ENCODE results near the gene LY6G6C.
"Not testable (repeated sequence)": the region's sequence is repeated elsewhere in the genome, so short reads cannot be mapped to it uniquely, and the experiment has no call there.

The LY6G6C gene

DNA sequence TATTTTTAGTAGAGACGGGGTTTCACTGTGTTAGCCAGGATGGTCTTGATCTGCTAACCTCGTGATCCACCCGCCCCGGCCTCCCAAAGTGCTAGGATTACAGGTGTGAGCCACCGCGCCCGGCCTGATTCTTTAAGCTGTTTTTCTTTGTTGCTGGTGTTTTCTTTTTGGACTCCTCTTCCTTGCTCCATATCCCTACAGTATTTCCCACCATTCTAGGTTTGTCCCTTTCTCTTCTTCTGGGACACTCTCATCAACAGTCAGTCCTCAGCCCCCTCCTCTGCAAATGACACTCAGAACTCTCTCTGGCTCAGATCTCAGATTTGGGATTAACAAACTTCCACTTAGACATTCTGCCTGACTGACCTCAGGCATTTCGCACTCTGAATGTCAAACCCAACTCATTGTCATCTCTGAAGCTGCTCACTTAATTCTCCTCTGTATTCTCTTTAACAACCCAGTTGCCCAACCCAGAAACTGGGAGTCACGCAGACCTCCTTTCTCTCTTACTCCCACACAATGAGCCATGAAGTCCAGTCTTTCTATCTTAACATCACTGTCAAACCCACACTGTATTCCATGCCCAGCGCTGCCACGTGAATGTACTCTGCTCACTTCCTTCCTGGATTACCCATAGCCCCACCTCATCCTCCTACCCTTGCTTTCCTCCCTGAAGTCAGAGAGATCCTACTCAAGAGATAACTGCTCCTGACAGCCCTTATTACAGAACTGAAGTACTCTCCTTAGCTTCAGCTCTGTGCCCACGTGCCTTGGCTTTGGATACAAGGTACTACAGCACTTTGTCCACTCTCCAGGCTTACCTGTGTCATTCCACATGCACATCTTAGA, 4.2 kb upstream of the LY6G6C start:
- no peak for DNase-seq

DNA sequence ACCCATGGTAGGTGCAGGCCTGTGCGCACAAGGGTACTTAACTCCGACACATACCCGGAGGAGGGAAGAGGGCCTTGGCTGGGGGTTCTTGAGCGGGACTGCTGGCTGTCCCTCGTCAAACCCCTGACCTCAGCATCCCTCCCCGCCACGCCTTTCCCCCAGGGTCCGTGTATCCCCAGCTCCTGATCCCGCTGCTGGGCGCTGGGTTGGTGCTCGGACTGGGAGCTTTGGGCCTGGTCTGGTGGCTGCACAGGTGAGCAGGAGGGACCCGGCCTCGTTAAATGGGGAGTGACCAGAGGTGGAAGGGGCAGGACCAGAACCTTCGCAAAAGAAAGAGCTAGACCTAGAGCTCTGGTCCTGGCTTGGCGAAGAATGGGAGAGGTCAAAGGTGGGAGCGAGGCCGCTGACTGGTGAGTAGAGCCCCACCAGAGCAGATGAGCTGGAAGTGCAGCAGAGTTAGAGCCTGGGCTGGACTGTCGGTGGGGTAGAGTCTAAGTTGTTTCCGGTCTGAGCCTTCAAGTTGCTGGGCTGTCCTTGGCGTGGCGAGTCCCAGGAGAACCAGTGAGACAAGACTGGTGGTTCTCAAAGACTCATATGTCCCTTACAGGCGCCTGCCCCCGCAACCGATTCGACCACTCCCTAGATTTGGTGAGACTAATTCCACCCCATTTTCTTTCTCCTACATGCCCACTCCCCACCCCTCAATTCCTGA, 2.6 kb upstream of the LY6G6C start:
- DNase-seq: no peak

DNA sequence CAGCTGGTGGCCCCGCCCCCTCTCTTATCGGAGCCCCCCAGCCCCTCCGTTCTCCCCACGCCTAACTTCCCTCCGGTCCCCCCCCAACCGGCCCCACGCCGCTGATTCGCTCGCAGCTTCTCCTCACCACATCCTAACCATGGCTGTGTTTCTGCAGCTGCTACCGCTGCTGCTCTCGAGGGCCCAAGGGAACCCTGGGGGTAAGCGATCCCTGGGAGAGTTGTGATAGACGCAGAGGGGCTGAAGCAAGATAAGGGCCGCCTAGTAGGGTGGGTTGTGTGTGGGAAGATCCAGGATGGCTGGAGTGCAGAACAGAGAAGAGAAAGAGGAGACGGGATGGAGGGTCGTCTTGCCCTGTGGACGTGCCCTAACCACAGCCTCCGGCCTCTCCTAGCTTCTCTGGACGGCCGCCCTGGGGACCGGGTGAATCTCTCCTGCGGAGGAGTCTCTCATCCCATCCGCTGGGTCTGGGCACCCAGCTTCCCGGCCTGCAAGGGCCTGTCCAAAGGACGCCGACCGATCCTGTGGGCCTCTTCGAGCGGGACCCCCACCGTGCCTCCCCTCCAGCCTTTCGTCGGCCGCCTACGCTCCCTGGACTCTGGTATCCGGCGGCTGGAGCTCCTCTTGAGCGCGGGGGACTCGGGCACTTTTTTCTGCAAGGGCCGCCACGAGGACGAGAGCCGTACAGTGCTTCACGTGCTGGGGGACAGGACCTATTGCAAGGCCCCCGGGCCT, 1.9 kb upstream of the LY6G6C start, which contains the start of gene MPIG6B:
MPIG6B (plus strand) TSS at position 129 of the 735 bp plus-strand sequence; CDS start at position 140, 11 bp downstream.
- DNase-seq: no peak

DNA sequence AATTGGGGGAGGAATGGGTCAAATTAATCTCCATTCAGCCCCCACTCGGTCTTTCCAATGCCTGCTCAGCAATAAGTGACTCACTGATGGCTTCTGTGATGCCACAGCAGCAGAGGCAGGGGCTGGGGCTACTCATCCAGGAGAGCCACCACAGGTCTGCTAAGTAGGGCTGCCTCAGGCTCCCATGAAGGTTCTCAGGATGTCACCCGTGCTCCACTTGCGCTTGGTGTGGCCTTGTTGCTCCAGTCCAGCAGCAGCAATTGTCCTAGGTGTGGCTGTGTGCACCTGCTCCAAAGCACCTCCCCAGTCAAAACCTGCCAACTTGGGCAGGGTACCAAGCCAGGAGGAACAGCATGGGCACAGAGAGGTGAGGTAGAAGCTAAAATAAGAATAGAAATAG, 627 bp upstream of the LY6G6C start:
- DNase-seq: no peak

DNA sequence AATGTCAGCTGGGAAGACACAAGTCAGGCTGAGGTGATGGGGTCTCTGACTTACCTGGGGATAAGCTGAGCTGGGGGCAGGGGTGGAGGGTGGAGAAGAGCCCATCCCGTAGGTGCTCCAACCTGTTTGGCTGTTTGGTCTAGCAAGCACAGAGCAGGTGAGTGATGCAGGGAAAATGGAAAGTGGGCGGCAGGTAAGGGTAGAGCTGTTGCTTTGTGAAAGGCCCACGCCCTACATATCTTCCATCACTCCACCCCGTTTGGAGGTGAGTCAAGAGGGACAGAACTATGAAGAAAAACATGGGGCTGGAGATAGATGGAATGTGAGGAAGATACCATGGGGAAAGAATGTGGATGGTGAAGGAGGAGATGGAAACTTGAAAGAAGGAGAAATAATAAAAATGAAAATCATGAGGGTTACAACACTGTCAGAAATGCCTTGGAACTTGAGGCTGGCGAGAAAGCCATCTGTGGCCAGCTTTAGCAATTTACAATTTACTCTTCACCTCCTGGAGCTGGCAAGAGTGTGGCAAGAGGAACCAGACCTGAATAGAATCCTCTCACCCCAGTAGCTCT, 1.3 kb downstream of the LY6G6C start:
- no peak for DNase-seq

DNA sequence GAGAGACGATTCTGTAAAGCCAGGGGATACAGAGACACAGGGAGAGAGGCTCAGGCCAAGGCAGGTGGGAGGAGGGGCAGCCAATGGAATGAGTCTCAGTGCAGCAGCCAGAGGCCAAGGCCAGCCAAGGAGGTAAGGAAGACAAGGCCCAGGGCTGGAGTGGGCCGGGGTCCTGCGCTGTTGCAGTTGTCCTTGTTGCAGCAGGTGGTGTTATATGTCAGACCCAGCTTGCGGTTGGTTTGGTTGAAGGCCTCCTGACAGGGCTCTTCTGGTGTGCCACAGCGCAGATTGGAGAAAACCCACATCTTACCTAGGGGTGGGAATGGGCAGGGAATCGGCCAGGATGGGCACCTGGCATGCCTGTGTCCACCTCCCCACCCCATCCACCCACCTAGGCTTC, 2.5 kb downstream of the LY6G6C start:
- DNase-seq: no peak

DNA sequence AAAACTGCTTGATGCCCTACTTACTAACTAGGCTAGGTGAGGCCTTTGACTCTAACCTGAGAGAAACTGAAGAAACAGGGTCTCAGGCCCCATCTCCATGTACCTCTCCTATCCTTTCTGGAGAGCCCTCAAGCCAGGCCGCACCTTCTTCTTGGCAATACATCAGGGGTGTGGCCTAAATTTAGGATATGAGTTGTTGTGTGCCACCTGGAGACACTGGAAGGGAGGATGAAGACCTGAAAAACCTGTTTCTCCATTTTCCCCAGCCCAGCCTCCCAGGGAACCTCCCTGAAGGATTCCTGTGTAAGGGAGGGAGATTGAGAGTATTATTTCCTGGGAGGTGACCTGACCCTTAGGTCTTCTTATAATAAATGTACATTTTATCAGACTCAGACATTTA, 3.3 kb downstream of the LY6G6C start:
- DNase-seq: no peak

DNA sequence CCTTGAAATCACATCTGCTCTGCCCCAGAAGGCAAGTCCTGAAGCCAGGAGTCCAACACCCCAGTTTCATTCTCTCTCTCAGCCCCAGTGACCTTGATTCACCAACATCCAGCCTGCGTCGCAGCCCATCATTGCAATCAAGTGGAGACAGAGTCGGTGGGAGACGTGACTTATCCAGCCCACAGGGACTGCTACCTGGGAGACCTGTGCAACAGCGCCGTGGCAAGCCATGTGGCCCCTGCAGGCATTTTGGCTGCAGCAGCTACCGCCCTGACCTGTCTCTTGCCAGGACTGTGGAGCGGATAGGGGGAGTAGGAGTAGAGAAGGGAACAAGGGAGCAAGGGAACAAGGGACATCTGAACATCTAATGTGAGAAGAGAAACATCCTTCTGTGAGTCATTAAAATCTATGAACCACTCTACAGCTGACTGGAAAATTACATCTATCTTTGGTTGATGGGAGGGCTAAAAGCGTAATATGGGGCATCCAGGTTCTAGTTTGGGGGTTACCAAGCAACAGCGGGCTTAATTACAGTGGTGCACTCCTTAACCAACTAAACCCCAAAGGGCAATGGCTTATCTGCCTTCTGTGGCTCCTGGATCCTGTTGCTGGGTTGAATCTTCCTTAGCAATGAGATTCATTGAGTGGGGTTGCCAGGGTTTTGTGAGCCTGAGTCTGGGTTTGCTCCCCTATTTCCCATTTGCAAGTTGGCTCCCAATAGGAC, 3.9 kb downstream of the LY6G6C start:
- no peak for DNase-seq

DNA sequence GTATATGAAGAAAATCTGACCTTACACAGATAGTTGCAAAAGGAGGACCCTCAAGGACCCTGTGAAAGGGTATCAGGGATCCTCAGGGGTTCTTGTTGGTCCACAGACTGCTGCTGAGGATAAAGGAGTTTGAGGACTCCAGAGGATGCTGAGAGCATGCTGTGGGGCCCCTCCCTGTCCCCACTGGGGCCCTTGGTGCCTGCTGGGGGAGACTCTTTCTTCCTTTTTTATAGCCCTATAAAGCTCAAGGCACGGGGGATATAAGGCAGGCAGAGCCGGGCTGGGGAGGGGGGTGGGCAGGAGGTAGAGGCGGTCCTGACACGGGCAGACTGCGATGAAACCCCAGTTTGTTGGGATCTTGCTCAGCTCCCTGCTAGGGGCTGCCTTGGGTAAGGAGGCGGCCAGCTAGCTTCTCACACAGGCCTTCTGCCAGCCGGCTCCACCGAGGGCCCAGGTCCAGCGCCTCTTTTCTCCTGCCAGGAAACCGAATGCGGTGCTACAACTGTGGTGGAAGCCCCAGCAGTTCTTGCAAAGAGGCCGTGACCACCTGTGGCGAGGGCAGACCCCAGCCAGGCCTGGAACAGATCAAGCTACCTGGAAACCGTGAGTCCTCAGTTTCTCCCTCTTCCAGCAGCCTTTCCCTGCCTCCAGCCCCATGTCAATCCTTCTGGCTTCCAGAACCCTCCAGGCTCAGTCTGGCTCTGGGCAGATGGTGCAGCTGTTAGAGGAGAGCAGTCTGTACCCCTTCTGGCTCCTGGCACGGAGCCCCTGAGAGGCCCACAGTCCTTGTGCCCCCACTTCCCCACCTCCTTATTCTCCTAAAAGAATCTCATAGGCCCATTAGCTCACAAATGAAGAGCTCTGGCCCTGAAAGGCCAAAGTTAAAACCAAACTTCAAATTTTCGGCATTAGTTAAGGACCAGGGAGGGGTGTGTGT, 6.3 kb downstream of the LY6G6C start, which contains the start of gene LY6G6D:
LY6G6D (plus strand) TSS at position 327 of the 937 bp plus-strand sequence; CDS start at position 335, 8 bp downstream.
- DNase-seq: no peak

DNA sequence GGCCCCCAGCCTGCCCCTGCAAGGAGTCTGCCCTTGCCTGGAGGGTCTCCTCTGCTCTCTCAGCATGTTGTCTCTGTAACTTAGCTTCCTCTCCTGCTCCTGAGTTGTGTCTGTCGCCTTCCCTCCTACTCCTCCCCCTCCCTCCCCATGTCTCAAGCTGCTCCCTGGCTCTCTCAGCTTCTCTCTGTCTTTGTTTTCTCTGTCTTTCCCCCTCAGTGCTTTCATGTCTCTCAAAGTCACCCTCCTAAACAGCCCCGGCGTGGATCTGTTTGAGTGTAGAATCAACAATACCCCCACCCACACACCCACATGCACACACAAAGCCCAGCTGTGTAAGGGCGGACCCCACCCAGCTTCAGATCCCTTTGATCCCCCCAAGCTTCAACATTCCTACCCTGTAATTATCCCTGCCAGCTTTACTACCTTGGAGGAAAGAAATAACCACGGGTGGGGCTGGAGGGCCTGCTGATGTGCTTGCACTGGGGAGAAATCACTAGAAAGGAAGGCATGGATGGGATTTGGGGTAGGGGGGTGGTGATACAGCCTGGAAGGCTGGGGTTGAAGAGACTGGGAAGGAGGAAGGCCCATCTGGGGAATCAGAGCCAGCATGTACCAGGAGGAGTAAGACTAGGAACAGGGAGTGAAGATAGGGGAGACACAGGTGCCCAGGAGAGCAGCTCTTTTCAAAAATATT, 7.4 kb downstream of the LY6G6C start:
- DNase-seq: no peak

DNA sequence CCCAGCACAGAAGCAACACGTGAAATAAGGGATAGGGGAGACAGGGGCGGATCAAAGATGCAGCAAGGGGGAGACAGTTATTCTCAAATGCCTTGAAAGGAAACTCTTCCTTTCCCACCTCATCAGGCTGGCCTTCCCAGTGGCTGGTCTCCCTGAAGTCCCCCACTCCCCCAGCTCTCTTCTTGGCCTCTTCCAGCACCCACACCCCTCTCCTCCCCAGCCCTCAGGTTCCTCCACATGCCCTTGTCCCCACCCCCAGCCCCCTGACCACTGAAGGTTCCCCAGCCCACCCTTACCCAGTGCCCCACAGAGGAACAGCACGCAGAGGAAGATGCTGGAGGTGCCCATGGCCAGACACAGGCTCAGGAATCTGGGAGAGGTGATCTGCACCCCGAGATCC, 8.1 kb downstream of the LY6G6C start:
- no peak for DNase-seq

DNA sequence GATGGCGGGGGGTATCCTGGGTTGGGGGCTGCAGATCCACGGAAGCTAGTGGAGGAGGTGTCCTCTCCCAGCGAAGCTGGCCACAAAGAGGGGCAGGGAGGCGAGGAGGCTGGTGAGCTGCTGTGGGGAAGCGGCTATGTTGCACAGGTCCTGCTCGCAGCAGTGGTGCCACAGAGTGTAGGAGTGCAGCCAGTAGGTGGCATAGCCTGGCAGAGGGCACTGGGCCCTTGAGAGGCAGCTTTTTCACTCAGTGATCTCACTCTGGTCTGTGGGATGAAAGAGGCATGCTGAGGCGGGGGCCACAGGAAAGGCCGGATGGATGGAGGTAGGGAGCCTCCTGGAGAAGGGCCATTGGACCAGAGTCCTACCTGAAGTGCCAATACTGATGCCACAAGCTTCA, 9.2 kb downstream of the LY6G6C start:
- peak; percentile 31 to 38 for DNase-seq

DNA sequence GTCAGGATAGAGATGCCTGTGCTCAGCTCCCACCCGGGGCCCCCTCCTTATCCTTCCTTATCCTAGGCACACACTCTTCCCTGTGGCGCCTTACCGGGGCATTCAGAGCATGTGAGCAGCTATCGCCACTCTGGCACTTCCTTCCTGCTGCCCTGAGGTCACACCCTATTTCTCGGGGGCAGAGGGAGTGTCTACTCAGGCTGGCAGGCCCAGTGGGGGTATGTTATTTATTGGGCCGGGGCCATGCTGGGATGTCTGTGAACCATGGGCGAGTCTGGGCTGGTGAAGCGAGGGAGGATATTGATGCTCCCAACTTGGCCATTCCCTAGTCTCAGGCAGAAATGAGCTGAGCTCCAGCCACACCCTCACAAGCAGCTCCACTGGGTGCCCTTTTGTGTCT, 10.3 kb downstream of the LY6G6C start:
- DNase-seq: no peak

DNA sequence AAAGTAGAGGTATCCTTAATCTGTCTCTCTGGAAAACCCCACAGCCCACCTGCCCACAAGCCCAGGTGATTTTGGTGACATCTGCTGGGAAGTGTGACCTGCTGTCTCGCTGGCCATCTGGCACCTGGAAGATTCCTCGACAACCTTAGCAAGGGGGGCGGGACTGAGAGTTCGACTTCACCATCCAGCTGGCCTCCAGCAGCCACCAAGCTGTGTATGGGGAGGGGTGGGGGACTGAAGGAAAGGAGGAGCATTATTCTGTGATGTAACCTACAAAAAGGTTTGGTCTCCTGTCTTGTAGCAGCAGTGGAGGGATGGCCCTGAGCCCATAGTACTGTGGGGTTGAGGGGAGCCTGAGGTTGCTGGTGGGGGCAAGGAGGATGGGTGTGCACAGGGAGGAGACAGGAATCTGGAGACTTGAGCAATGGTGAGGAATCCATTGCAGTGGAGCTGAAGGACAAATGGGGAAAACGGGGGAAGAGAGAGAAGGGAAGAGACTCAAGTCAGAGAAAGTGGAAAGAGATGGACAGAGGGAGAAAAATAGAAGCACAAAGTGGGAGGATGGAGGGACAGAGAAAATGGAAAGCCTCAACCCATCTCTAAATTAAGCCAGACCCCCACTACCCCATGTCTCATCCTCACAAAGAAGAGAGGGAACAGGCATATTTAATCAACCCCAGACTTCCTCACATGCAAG, 10.9 kb downstream of the LY6G6C start:
- DNase-seq: no peak

DNA sequence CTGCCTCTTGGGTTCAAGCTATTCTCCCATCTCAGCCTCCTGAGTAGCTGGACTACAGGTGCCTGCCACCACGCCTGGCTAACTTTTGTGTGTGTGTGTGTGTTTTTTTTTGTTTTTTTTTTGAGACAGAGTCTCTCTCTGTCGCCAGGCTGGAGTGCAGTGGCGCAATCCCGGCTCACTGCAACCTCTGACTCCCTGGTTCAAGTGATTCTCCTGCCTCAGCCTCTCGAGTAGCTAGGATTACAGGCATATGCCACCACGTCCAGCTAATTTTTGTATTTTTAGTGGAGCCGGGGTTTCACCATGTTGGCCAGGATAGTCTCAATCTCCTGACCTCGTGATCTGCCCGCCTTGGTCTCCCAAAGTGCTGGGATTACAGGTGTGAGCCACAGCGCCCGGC, 12.4 kb downstream of the LY6G6C start:
- not testable (repeated sequence) for DNase-seq

DNA sequence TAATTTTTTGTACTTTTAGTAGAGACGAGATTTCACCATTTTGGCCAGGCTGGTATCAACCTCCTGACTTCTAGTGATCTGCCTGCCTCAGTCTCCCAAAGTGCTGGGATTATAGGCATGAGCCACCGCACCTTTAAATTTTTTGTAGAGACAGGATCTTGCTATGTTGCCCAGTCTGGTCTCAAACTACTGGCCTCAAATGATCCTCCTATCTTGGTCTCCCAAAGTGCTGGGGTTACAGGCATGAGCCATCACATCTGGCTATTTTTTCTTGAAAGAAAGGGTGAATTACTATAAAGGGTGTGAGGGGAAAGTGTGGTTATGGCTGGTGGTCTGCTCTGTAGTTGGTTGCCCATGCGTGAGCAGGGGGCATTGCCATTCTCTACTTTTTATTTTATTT, 13.3 kb downstream of the LY6G6C start:
- no peak for DNase-seq

DNA sequence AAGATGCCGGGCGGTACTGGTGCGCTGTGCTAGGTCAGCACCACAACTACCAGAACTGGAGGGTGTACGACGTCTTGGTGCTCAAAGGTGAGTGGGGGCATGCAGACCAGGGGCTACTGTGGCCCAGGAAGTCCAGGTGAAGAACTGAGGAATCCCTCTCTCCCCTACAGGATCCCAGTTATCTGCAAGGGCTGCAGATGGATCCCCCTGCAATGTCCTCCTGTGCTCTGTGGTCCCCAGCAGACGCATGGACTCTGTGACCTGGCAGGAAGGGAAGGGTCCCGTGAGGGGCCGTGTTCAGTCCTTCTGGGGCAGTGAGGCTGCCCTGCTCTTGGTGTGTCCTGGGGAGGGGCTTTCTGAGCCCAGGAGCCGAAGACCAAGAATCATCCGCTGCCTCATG, 13.8 kb downstream of the LY6G6C start:
- DNase-seq: no peak

DNA sequence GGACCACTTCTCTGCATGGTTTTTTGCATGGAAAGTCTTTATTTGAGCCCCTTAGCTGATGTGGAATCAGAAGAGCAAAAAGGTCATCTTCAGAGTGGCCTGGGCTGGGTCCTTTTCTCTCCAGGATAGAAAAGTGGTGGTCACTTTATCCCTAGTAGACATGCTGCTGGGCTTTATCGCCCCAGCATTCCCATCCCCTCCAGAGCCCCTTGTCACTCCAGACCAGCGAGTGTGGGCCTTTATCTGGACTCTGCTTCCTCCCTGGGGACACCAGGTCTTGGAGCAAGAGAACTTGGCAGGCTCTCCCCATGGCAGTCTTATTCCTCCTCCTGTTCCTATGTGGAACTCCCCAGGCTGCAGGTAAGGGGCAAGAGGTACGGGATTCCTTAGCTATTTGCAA, 14.9 kb downstream of the LY6G6C start, which contains the start of gene LY6G6F:
LY6G6F (plus strand) TSS at position 268 of the 400 bp plus-strand sequence; CDS start at position 309, 41 bp downstream.
- DNase-seq: no peak

DNA sequence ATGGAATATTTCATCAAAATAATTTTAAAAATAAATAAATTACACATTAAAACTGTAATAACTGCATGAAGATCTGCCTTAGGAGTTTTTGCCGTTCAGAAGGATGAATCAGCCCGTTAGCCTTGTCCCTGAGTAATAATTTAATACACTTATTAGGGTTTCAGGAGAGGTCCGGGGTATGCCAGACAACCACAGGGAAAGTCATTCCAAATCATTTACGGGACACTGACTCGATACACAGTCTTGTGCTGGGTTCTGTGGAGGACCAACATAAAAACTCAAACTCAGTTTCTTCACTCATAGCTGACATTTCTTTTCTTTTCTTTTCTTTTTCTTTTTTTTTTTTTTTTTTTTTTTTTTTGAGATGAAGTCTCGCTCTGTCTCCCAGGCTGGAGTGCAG, 15.6 kb downstream of the LY6G6C start:
- no peak for DNase-seq
